HG03139 (cell line): ENCODE measurements around the gene VPS13C.

Source experiments
- ATAC-seq: cut with Tn5 transposase; IDR thresholded peaks from one replicate; pipeline ENCODE4 v1.9.1; 2021; ENCODE audit not compliant: unreplicated experiment

Gene VPS13C, protein sequence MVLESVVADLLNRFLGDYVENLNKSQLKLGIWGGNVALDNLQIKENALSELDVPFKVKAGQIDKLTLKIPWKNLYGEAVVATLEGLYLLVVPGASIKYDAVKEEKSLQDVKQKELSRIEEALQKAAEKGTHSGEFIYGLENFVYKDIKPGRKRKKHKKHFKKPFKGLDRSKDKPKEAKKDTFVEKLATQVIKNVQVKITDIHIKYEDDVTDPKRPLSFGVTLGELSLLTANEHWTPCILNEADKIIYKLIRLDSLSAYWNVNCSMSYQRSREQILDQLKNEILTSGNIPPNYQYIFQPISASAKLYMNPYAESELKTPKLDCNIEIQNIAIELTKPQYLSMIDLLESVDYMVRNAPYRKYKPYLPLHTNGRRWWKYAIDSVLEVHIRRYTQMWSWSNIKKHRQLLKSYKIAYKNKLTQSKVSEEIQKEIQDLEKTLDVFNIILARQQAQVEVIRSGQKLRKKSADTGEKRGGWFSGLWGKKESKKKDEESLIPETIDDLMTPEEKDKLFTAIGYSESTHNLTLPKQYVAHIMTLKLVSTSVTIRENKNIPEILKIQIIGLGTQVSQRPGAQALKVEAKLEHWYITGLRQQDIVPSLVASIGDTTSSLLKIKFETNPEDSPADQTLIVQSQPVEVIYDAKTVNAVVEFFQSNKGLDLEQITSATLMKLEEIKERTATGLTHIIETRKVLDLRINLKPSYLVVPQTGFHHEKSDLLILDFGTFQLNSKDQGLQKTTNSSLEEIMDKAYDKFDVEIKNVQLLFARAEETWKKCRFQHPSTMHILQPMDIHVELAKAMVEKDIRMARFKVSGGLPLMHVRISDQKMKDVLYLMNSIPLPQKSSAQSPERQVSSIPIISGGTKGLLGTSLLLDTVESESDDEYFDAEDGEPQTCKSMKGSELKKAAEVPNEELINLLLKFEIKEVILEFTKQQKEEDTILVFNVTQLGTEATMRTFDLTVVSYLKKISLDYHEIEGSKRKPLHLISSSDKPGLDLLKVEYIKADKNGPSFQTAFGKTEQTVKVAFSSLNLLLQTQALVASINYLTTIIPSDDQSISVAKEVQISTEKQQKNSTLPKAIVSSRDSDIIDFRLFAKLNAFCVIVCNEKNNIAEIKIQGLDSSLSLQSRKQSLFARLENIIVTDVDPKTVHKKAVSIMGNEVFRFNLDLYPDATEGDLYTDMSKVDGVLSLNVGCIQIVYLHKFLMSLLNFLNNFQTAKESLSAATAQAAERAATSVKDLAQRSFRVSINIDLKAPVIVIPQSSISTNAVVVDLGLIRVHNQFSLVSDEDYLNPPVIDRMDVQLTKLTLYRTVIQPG (N-terminal part only)

DNA sequence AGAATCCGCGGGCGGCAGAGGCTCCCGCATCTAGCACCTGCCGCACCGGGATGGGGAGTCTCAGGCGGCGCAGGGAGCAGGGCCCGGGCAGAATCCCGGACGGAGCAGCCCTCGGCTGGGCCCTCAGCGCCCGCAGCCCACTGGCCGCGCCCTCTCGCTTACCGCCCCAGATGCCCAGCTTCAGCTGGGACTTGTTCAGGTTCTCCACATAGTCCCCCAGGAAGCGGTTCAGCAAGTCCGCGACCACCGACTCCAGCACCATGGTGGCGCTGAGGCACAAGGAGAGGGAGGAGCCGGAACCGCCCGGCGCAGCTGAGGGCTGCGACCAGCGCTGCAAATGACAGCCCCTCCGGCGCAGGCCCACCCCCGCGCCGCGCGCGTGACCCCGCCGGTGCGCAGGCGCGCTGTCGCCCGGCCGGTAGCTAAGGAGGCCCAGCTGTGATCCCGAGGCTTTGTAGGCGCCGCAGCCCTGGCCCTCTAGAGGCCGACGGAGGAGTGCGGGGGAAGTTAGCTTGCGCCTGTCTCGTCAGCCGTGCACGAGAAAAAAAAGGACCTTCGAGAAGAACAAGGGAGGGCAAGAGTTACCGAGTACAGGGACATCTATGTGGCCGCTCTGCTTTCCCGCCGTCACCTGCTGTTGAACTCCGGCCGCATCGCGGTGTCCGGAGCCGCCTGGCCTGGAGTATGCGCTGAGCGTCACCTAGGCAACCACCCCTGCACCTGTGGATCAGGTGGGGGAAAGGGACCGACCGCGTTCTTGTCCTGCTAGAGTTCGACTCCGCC, at the start of gene VPS13C:
Gene VPS13C, minus strand, starts transcription at position 335 of the 783 bp plus-strand sequence. Its CDS starts 73 bp downstream, at position 262.
- ATAC-seq: peak; percentile 76

- no peak for ATAC-seq
Measured at GRCh38 chr15:62109437-62109836, 49.2 kb upstream of the VPS13C start.

DNA sequence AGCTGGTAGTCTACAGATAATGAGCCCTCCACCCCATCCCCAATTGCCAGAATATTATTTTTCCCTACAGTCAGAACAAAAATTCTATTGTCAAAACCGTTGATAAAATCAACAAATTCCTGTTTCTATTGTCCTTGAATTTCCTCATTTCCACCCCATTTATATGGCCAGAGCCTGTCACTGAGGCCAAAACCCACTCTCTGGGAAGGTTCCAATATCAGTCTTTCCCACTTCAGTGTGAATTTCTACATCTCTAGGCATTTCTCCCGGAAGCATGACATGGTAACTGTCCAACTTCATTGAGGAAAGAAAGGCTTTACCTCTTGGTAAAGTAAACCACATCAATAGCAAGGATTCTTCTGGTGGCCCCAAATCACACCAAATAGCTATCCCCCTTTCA, 48.2 kb upstream of the VPS13C start:
- ATAC-seq: no peak

DNA sequence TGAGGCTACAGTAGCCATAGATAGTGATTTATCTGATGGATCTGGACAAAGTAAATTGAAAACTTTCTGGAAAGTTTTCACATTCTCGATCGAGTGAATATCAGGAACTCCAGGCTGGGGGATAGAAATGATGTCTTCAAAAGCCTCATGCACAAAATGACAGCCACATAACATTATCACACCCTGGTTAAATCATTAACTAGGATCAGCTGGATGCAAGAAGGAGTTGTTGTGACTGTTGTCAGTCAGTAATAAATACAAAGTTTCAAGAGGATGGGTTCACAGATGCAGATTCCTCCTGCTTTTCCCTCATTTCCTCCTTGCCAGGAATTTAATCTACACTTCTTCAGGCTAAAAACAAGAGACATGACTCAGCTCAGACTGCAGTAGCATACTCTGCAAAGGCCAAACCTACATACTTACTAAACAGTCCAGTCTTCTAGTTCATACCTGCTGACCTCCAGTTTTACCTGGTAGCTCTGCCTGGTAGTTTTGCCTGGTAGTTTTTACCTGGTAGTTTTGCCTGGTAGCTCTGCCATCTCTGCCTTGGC, 47.4 kb upstream of the VPS13C start:
- no peak for ATAC-seq

GRCh38 chr15:62106096-62106495, 45.8 kb upstream of the VPS13C start:
- no peak for ATAC-seq

DNA sequence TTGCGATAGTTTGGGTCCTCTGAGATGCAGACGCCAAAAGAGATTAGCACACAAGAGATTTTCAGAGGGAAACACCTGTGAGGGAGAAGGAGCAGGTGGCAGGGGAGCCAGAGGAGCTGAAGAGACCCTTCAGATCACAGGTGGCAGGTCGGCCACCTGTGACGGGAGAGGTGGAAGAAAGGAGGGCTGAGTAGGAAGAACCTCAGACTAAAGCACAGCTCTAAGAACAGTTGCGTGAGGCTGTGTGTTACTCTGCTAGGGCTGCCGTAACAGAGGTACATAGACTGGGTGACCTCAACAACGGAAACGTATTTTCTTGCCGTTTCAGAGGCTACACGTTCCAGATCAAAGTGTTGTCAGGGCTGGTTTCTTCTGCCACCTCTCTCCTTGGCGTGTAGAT, 45.0 kb upstream of the VPS13C start:
- no peak for ATAC-seq

DNA sequence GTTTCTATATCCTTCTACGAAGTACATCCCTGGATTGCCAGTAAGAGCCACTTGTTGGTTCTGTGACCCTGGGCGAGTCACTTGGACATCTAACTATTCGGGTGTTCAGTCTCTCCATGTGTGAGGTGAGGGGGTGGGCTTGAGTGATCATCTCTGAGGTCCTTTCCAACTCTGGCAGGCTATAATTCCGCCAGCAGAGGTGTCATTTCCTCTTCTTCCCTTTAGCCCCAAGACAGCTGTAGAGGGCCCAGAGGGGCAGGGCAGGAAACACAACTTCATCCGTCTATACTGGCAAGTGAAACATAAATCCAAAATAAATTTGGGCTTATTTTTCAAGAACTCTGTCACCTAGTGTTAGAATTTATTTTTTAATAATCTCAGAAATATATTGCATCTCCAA, 44.6 kb upstream of the VPS13C start:
- no peak for ATAC-seq

- no peak for ATAC-seq
Measured at GRCh38 chr15:62104401-62104800, 44.2 kb upstream of the VPS13C start.

GRCh38 chr15:62103431-62103830, 43.2 kb upstream of the VPS13C start:
- ATAC-seq: no peak

GRCh38 chr15:62099094-62099601, 38.9 kb upstream of the VPS13C start:
- no peak for ATAC-seq

DNA sequence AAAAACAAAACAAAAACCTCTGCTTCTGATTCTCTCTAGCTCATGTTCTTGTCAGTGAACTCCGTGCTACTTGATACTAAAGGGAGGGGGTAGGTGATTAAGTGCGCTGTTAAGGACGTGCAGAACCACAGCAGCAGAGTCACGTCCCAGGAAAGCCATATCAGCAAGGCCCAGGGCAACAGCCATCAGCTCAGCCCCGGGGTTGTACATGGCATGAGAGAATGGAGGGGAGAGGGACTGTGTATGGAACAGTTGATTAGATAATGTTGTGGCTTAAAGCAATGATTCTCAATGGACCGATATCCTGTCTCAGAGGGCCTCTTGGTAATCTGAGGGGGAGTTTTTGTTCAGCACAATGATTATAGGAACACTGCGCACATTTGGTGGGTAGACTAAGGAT, 34.1 kb upstream of the VPS13C start:
- ATAC-seq: no peak

DNA sequence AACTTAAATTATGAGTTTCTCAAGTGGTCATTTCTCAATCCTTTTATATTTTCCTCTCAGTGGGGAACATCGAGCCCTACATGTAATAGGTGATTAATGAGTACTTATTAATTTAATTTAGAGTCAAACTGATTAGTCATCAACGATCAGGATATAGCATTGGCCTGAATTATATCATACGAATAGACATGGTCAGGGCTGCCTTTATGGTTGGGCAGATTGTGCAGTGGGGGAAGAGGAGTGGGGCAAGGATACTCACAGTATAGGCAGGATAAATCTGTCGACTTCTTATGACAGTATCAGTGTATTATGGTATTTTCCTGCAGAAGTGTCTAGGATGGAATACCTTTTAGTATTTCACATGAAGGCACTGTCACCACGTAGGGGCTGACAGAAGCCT, 33.6 kb upstream of the VPS13C start:
- ATAC-seq: no peak

DNA sequence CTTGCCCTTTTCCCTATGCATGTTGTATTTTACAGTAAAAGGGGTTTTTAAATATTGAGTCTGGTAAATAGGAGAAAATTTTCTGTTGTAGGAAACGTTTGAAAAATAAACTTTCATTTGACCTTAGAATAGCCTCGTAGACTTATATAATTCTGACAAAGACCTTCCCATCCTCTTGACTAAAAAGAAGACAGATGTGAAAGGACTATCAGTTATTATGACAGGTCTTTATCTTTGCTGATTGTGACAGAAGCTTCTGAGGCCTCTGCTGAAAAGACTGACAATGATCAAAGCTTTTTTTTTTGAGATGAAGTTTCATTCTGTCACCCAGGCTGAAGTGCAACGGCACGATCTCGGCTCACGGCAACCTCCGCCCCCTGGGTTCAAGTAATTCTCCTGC, 30.7 kb upstream of the VPS13C start:
- no peak for ATAC-seq

DNA sequence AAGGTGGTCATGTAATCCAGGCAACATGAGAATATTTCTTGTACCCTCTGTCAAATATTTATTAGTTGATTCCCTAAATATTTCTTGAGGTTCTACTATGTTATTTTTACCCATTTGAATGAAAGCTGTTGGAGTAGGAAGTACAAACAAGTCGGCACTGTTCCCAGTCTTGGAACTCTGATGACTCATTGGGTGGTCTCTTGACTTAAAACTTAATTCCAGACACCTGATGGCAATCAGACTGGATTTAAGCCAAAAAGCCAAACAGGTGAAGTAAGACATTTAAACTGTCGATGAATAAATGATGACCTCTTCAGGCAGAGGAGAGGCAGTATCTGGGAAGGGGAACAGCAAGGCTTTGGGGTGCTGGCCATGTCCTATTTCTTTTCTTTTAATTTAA, 29.4 kb upstream of the VPS13C start:
- no peak for ATAC-seq

DNA sequence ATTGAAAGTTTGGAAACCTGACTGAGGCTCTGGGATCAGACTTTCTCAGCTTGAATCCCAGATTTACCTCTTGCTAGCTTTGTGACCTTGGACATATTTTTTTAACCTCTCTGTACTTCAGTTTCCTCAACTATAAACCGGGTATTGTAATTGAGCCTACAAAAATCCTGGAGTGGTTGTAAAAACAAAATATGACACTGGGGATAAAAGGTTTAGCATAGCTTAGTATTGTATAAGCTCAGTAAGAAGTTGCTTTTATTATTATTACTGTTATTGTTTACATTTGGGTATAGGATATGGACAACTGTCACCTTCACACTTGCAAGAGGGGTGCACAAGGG, 28.1 kb upstream of the VPS13C start:
- ATAC-seq: no peak

DNA sequence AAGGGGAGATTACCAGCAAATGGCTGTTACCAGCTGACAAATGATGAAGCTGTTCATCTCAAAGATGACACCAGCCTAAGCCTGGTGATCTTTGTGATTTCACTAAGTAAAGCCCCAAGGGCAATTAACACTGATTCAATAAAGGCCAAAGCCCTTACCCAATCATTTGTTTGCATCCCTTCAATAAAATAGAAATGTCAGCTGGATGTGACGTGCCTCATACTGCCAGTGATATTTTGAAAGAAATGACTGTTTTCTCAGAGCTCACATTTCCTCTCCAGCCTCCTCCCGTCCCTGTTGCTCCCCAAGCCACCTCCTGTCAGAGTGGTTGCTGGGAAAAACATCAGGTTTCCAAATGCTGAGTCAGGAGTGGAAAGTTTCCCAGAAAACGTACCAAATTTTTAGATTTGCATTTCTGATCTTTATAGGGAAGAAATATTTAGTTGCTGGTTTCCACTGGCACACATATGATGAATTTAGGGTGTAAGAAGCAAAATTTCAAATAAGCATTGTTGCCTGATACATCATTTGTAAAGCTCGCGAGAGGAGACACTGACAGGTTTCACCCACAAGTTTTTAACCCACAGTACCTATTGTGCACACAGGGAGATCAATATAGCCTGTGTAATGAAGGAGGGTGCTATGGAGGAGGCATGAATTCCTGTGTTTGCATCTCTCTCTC, 27.6 kb upstream of the VPS13C start:
- no peak for ATAC-seq

GRCh38 chr15:62085740-62086139, 25.5 kb upstream of the VPS13C start:
- ATAC-seq: no peak

- no peak for ATAC-seq
Measured at GRCh38 chr15:62083194-62084154, 23.2 kb upstream of the VPS13C start.
